ENCODE data around the gene TMEM196. TPM values are rescaled to one million over a fixed set of nuclear protein-coding genes. Genes with fewer than 3 reads are reported as not detected.

Gene TMEM196
- total and polyA plus RNA-seq, 9 of the 15 experiments (the other 6 are each of a cell fraction or from before 2014, with no cell fraction given): not detected

DNA sequence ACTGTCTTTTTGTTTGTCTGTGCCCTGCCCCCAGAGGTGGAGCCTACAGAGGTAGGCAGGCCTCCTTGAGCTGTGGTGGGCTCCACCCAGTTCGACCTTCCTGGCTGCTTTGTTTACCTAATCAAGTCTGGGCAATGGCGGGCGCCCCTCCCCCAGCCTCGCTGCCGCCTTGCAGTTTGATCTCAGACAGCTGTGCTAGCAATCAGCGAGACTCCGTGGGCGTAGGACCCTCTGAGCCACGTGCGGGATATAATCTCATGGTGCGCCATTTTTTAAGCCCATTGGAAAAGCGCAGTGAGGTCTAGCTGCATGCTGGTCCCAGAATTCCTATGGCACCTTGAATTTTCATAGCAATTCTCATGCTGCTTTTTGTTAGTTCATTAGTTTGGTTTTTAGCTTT is 84.3 kb downstream of the TMEM196 start (continued):
- TF ChIP-seq, protein P1, sequence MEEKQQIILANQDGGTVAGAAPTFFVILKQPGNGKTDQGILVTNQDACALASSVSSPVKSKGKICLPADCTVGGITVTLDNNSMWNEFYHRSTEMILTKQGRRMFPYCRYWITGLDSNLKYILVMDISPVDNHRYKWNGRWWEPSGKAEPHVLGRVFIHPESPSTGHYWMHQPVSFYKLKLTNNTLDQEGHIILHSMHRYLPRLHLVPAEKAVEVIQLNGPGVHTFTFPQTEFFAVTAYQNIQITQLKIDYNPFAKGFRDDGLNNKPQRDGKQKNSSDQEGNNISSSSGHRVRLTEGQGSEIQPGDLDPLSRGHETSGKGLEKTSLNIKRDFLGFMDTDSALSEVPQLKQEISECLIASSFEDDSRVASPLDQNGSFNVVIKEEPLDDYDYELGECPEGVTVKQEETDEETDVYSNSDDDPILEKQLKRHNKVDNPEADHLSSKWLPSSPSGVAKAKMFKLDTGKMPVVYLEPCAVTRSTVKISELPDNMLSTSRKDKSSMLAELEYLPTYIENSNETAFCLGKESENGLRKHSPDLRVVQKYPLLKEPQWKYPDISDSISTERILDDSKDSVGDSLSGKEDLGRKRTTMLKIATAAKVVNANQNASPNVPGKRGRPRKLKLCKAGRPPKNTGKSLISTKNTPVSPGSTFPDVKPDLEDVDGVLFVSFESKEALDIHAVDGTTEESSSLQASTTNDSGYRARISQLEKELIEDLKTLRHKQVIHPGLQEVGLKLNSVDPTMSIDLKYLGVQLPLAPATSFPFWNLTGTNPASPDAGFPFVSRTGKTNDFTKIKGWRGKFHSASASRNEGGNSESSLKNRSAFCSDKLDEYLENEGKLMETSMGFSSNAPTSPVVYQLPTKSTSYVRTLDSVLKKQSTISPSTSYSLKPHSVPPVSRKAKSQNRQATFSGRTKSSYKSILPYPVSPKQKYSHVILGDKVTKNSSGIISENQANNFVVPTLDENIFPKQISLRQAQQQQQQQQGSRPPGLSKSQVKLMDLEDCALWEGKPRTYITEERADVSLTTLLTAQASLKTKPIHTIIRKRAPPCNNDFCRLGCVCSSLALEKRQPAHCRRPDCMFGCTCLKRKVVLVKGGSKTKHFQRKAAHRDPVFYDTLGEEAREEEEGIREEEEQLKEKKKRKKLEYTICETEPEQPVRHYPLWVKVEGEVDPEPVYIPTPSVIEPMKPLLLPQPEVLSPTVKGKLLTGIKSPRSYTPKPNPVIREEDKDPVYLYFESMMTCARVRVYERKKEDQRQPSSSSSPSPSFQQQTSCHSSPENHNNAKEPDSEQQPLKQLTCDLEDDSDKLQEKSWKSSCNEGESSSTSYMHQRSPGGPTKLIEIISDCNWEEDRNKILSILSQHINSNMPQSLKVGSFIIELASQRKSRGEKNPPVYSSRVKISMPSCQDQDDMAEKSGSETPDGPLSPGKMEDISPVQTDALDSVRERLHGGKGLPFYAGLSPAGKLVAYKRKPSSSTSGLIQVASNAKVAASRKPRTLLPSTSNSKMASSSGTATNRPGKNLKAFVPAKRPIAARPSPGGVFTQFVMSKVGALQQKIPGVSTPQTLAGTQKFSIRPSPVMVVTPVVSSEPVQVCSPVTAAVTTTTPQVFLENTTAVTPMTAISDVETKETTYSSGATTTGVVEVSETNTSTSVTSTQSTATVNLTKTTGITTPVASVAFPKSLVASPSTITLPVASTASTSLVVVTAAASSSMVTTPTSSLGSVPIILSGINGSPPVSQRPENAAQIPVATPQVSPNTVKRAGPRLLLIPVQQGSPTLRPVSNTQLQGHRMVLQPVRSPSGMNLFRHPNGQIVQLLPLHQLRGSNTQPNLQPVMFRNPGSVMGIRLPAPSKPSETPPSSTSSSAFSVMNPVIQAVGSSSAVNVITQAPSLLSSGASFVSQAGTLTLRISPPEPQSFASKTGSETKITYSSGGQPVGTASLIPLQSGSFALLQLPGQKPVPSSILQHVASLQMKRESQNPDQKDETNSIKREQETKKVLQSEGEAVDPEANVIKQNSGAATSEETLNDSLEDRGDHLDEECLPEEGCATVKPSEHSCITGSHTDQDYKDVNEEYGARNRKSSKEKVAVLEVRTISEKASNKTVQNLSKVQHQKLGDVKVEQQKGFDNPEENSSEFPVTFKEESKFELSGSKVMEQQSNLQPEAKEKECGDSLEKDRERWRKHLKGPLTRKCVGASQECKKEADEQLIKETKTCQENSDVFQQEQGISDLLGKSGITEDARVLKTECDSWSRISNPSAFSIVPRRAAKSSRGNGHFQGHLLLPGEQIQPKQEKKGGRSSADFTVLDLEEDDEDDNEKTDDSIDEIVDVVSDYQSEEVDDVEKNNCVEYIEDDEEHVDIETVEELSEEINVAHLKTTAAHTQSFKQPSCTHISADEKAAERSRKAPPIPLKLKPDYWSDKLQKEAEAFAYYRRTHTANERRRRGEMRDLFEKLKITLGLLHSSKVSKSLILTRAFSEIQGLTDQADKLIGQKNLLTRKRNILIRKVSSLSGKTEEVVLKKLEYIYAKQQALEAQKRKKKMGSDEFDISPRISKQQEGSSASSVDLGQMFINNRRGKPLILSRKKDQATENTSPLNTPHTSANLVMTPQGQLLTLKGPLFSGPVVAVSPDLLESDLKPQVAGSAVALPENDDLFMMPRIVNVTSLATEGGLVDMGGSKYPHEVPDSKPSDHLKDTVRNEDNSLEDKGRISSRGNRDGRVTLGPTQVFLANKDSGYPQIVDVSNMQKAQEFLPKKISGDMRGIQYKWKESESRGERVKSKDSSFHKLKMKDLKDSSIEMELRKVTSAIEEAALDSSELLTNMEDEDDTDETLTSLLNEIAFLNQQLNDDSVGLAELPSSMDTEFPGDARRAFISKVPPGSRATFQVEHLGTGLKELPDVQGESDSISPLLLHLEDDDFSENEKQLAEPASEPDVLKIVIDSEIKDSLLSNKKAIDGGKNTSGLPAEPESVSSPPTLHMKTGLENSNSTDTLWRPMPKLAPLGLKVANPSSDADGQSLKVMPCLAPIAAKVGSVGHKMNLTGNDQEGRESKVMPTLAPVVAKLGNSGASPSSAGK (IDR thresholded peaks at IDR 0.05): peak; percentile 50; the same call in 1 of the 2 replicates
- peak; percentile 76 for TF ChIP-seq L3MBTL2 (IDR thresholded peaks at IDR 0.05)
- 0 out of 2 replicates have a peak, but pooled peaks have one; percentile 28 for TF ChIP-seq EP400 (IDR thresholded peaks at IDR 0.05)

All from K562 (cell line).